CD4-positive, alpha-beta T cell treated with Interferon alpha-2 for 1 hour (primary cell): Measurements from ENCODE around the gene CYP2J2.
A peak's percentile ranks its signal among the peaks of the same experiment; 100 is the strongest.
"Not testable (repeated sequence)": the region's sequence is repeated elsewhere in the genome, so short reads cannot be mapped to it uniquely, and the experiment has no call there.

Experiments used
- DNase-seq, 2 donors: peaks; one replicate each; pipeline ENCODE4 v3.0.0-alpha.2; 2020 to 2022

CYP2J2 gene

GRCh38 chr1:59917785-59918180 is 8.8 kb downstream of the CYP2J2 start:
- DNase-seq: no peak

GRCh38 chr1:59917026-59917784 is 9.4 kb downstream of the CYP2J2 start:
- DNase-seq: no peak

- no peak for DNase-seq
Measured at GRCh38 chr1:59915516-59915915, 11.1 kb downstream of the CYP2J2 start.

- not testable (repeated sequence) for DNase-seq
Measured at GRCh38 chr1:59914791-59915286, 11.7 kb downstream of the CYP2J2 start.

GRCh38 chr1:59908682-59909081 is 17.9 kb downstream of the CYP2J2 start:
- no peak for DNase-seq

- no peak for DNase-seq
Measured at GRCh38 chr1:59908084-59908483, 18.5 kb downstream of the CYP2J2 start.

GRCh38 chr1:59906931-59907330 is 19.6 kb downstream of the CYP2J2 start:
- no peak for DNase-seq

- DNase-seq: peak in 1 of 2 donors; percentile 14
Measured at GRCh38 chr1:59903141-59903754, 23.3 kb downstream of the CYP2J2 start.

- no peak for DNase-seq
Measured at GRCh38 chr1:59901770-59902388, 24.7 kb downstream of the CYP2J2 start.

- DNase-seq: no peak
Measured at GRCh38 chr1:59900640-59901039, 25.9 kb downstream of the CYP2J2 start.

GRCh38 chr1:59898927-59899326 is 27.6 kb downstream of the CYP2J2 start:
- no peak for DNase-seq

GRCh38 chr1:59897165-59897564 is 29.4 kb downstream of the CYP2J2 start:
- DNase-seq: no peak

GRCh38 chr1:59892841-59893811 is 33.4 kb downstream of the CYP2J2 start:
- DNase-seq: no peak

GRCh38 chr1:59885160-59885832 is 41.3 kb downstream of the CYP2J2 start:
- no peak for DNase-seq

- no peak for DNase-seq
Measured at GRCh38 chr1:59880735-59881134, 45.8 kb downstream of the CYP2J2 start.

GRCh38 chr1:59879996-59880505 is 46.5 kb downstream of the CYP2J2 start:
- DNase-seq: no peak

- peak; percentile 7 to 32 for DNase-seq
Measured at GRCh38 chr1:59879574-59879973, 47.0 kb downstream of the CYP2J2 start.

- no peak for DNase-seq
Measured at GRCh38 chr1:59878370-59878769, 48.2 kb downstream of the CYP2J2 start.

GRCh38 chr1:59877108-59877682 is 49.4 kb downstream of the CYP2J2 start:
- no peak for DNase-seq

- no peak for DNase-seq
Measured at GRCh38 chr1:59871746-59872145, 54.8 kb downstream of the CYP2J2 start.

GRCh38 chr1:59866462-59866861 is 60.1 kb downstream of the CYP2J2 start:
- no peak for DNase-seq
